HG02938 (cell line): ENCODE results near the gene AK6.
A peak's percentile ranks its signal among the peaks of the same experiment; 100 is the strongest.
"Not testable (repeated sequence)": the region's sequence is repeated elsewhere in the genome, so short reads cannot be mapped to it uniquely, and the experiment has no call there.

Source experiments
- ATAC-seq: cut with Tn5 transposase; IDR thresholded peaks from one replicate; pipeline ENCODE4 v1.9.1; 2021; ENCODE audit warnings: mild to moderate bottlenecking, moderate library complexity; ENCODE audit not compliant: unreplicated experiment

AK6 gene

GRCh38 chr5:69341520-69342161, 27.7 kb downstream of the AK6 start:
- no peak for ATAC-seq

- no peak for ATAC-seq
These were observed 33.9 kb downstream of the AK6 start for GRCh38 chr5:69335341-69335935.

- peak; percentile 54 for ATAC-seq
These were observed 34.5 kb downstream of the AK6 start for GRCh38 chr5:69334793-69335268.

- ATAC-seq: not testable (repeated sequence)
These were observed 35.5 kb downstream of the AK6 start for GRCh38 chr5:69333668-69334315.

- ATAC-seq: no peak
These were observed 37.5 kb downstream of the AK6 start for GRCh38 chr5:69331528-69332445.

GRCh38 chr5:69329905-69330489, 39.3 kb downstream of the AK6 start:
- no peak for ATAC-seq

GRCh38 chr5:69326365-69326764, 43.0 kb downstream of the AK6 start:
- ATAC-seq: no peak

- ATAC-seq: no peak
These were observed 51.9 kb downstream of the AK6 start for GRCh38 chr5:69317391-69317790.

- no peak for ATAC-seq
These were observed 53.3 kb downstream of the AK6 start for GRCh38 chr5:69315972-69316371.

GRCh38 chr5:69313428-69313827, 55.9 kb downstream of the AK6 start:
- ATAC-seq: no peak

- ATAC-seq: no peak
These were observed 56.7 kb downstream of the AK6 start for GRCh38 chr5:69312459-69313160.

- ATAC-seq: no peak
These were observed 59.9 kb downstream of the AK6 start for GRCh38 chr5:69309380-69309779.

- ATAC-seq: no peak
These were observed 61.2 kb downstream of the AK6 start for GRCh38 chr5:69308046-69308553.

GRCh38 chr5:69305512-69305911, 63.8 kb downstream of the AK6 start:
- ATAC-seq: no peak
